ENCODE data around the gene SLC2A11. TPM values are rescaled to one million over a fixed set of nuclear protein-coding genes. Genes with fewer than 3 reads are reported as not detected.

The SLC2A11 gene
- total RNA-seq, 1 experiment from 2014 or later, result 17.2 TPM

DNA sequence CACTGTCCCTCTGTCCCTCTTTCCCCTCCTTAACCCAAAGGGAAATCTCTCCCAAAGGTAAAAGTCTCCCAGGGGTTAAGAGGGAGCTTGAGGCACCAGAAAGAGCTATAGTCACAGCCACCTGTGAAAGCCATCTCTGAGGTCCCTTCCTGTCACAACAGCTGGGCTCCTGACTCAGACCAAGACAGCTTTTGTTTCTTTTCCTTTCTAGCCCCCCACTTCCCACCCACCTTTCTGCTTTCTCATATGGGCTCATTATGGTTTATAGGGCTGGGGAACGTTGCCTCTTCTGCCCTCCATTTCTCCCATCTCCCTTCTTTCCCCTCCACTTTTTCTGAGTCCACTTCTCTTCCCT is 55.6 kb downstream of the SLC2A11 start (continued):
- TF ChIP-seq YY1 (IDR thresholded peaks at IDR 0.05; ENCODE audit: extremely low read depth, insufficient replicate concordance, low read depth, low read length) (no peak), ZFX (IDR thresholded peaks at IDR 0.05) (no peak), POLR2AphosphoS5 (IDR thresholded peaks at IDR 0.05; ENCODE audit: low read depth, low read length) (no peak; the same call in 1 of the 2 replicates), EZH2 (IDR thresholded peaks at IDR 0.05) (no peak), CBX3 (IDR thresholded peaks at IDR 0.05; ENCODE audit: low read depth) (no peak)
- TF ChIP-seq, protein P1, sequence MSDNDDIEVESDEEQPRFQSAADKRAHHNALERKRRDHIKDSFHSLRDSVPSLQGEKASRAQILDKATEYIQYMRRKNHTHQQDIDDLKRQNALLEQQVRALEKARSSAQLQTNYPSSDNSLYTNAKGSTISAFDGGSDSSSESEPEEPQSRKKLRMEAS (IDR thresholded peaks at IDR 0.05), result no peak

DNA sequence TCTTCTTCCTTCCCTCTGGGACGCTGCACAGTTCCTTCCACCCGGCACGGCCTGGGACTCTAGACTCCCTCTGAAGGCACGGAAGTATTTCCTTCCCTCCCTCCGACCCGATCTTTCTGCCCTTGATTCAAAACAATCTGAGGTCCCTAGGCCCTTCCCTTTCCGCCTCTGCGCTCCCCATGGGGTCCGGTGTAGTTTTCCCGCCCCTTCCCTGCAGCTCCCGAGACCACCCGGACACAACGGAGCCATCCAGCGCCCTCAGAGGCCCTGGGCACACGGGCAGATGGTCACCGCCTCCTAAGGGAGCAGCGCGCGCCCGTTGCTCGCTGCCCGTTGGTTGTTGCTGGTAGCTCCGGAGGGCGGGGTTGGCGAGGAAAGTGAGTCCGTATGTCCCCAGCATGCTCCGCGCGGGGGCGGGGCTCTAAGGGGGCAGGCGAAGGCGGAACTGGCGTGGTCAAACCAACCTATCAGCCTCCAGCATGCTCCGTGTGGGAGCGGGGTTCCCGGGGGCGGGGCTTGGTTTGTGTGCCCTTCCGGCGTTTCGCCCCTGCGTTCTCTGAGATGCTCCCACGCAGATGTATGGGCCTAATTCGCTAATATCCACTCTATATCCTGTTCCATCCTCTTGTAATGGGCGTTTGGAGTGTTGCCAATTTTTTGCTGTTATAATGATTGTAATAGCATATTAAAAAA is 56.1 kb downstream of the SLC2A11 start:
- no peaks in the 10 kb centered on the region for H3K27me3 ChIP-seq (ENCODE audit: insufficient read depth, low read length)
- H3K9ac ChIP-seq (ENCODE audit: low read length), result peak overlapping the region; percentile 89
- H2AFZ ChIP-seq (ENCODE audit: low read depth, low read length, poor library complexity, severe bottlenecking), result no peak overlapping the region
- H3K9me2 ChIP-seq (ENCODE audit: insufficient read depth), result no peaks in the 10 kb centered on the region
- peak; percentile 99 for ATAC-seq
- ChIA-PET CTCF (interaction anchor here (1.1 to 2.9 kb wide), 3 partner anchors 16 to 64 kb away, joined by 3 to 21 read pairs (median 5); partner anchors contain the start of gene MIF), RAD21 (ENCODE audit: low non-redundant PET in 1 of 2, low total read pairs in 2 of 2, uncharacterized antibody in 2 of 2, unreplicated experiment in 2 of 2) (no interaction called here), POLR2A (interaction anchor here (0.6 to 2.0 kb wide), 9 partner anchors 8 to 156 kb away, joined by 3 to 23 read pairs (median 5); partner anchors contain the start of genes MIF and SLC2A11)
- H3K4me3 ChIP-seq (replicated peaks in 1 of 2; ENCODE audit: low read depth in 1 of 2, low read length in 2 of 2), result peak overlapping the region; percentile 73 to 86
- H3K9me3 ChIP-seq (ENCODE audit: control insufficient read depth in 1 of 2, insufficient read depth in 1 of 2, low read depth in 1 of 2, low read length in 2 of 2), result no peaks in the 10 kb centered on the region
- no peaks in the 10 kb centered on the region for H3K36me3 ChIP-seq (ENCODE audit: control insufficient read depth in 1 of 2, insufficient read depth in 2 of 2, low read length in 2 of 2)
- H3K4me1 ChIP-seq (ENCODE audit: control insufficient read depth in 1 of 2, insufficient read depth in 2 of 2, low read length in 2 of 2), result peaks cover 0 to 16% of the 10 kb centered on the region in 2 experiments; a peak in 3 of 4 replicates
- H4K20me1 ChIP-seq (ENCODE audit: insufficient read depth), result no peaks in the 10 kb centered on the region
- peak; percentile 98 for DNase-seq (ENCODE audit: low read depth, low spot score)
- no peaks in the 10 kb centered on the region for H3K79me2 ChIP-seq (ENCODE audit: insufficient read depth, low read length)
- intact Hi-C loops (cut with micrococcal nuclease), result no loop called here
- H3K4me2 ChIP-seq (ENCODE audit: low read length), result peak overlapping the region; percentile 92
- H3K27ac ChIP-seq (ENCODE audit: low read depth, low read length), result peak overlapping the region; percentile 84
- no TSS peak for BruUV-seq (replicated peaks)
- TF ChIP-seq EZH2 (IDR thresholded peaks at IDR 0.05), result no peak
- TF ChIP-seq JUND (IDR thresholded peaks at IDR 0.05), result no peak
- TF ChIP-seq, protein P2, sequence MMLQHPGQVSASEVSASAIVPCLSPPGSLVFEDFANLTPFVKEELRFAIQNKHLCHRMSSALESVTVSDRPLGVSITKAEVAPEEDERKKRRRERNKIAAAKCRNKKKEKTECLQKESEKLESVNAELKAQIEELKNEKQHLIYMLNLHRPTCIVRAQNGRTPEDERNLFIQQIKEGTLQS (IDR thresholded peaks at IDR 0.05), result no peak
- peak; percentile 84 for TF ChIP-seq EGR1 (IDR thresholded peaks at IDR 0.05; ENCODE audit: low read depth)
- TF ChIP-seq POLR2AphosphoS5 (IDR thresholded peaks at IDR 0.05; ENCODE audit: low read depth, low read length), result peak; percentile 97
- TF ChIP-seq CEBPB (IDR thresholded peaks at IDR 0.05; ENCODE audit: low read depth), result no peak
- TF ChIP-seq, protein P3, sequence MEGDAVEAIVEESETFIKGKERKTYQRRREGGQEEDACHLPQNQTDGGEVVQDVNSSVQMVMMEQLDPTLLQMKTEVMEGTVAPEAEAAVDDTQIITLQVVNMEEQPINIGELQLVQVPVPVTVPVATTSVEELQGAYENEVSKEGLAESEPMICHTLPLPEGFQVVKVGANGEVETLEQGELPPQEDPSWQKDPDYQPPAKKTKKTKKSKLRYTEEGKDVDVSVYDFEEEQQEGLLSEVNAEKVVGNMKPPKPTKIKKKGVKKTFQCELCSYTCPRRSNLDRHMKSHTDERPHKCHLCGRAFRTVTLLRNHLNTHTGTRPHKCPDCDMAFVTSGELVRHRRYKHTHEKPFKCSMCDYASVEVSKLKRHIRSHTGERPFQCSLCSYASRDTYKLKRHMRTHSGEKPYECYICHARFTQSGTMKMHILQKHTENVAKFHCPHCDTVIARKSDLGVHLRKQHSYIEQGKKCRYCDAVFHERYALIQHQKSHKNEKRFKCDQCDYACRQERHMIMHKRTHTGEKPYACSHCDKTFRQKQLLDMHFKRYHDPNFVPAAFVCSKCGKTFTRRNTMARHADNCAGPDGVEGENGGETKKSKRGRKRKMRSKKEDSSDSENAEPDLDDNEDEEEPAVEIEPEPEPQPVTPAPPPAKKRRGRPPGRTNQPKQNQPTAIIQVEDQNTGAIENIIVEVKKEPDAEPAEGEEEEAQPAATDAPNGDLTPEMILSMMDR (IDR thresholded peaks at IDR 0.05 in 2 of 3, conservative IDR thresholded peaks at IDR 0.05 in 1 of 3; ENCODE audit: borderline replicate concordance in 1 of 3, insufficient read depth in 1 of 3, low read depth in 2 of 3, low read length in 2 of 3), result no peak
- no peak for TF ChIP-seq ZNF274 (IDR thresholded peaks at IDR 0.05; ENCODE audit: low read depth, low read length)
- TF ChIP-seq POLR2A (IDR thresholded peaks at IDR 0.05; ENCODE audit: borderline replicate concordance, extremely low read depth, insufficient read depth, insufficient read length), result peak; percentile 96
- no peak for TF ChIP-seq YY1 (IDR thresholded peaks at IDR 0.05; ENCODE audit: extremely low read depth, insufficient replicate concordance, low read depth, low read length)
- TF ChIP-seq, protein P4, sequence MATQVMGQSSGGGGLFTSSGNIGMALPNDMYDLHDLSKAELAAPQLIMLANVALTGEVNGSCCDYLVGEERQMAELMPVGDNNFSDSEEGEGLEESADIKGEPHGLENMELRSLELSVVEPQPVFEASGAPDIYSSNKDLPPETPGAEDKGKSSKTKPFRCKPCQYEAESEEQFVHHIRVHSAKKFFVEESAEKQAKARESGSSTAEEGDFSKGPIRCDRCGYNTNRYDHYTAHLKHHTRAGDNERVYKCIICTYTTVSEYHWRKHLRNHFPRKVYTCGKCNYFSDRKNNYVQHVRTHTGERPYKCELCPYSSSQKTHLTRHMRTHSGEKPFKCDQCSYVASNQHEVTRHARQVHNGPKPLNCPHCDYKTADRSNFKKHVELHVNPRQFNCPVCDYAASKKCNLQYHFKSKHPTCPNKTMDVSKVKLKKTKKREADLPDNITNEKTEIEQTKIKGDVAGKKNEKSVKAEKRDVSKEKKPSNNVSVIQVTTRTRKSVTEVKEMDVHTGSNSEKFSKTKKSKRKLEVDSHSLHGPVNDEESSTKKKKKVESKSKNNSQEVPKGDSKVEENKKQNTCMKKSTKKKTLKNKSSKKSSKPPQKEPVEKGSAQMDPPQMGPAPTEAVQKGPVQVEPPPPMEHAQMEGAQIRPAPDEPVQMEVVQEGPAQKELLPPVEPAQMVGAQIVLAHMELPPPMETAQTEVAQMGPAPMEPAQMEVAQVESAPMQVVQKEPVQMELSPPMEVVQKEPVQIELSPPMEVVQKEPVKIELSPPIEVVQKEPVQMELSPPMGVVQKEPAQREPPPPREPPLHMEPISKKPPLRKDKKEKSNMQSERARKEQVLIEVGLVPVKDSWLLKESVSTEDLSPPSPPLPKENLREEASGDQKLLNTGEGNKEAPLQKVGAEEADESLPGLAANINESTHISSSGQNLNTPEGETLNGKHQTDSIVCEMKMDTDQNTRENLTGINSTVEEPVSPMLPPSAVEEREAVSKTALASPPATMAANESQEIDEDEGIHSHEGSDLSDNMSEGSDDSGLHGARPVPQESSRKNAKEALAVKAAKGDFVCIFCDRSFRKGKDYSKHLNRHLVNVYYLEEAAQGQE (IDR thresholded peaks at IDR 0.05; ENCODE audit: low read depth), result no peak
- TF ChIP-seq FOSL1 (IDR thresholded peaks at IDR 0.05; ENCODE audit: low read depth), result no peak
- TF ChIP-seq EZH2phosphoT487 (IDR thresholded peaks at IDR 0.05; ENCODE audit: borderline replicate concordance), result no peak
- TF ChIP-seq ELF1 (IDR thresholded peaks at IDR 0.05; ENCODE audit: borderline replicate concordance, low read depth), result peak; percentile 77
- no peak for TF ChIP-seq RAD21 (IDR thresholded peaks at IDR 0.05; ENCODE audit: low read depth)
- TF ChIP-seq ZFX (IDR thresholded peaks at IDR 0.05), result peak; percentile 47; the same call in 1 of the 2 replicates
- peak; percentile 59 for TF ChIP-seq SP1 (IDR thresholded peaks at IDR 0.05; ENCODE audit: low read depth)
- peak; percentile 80 for TF ChIP-seq SIN3A (IDR thresholded peaks at IDR 0.05; ENCODE audit: low read depth)
- TF ChIP-seq, protein P1 (IDR thresholded peaks at IDR 0.05), result peak; percentile 90
